GM12878 (cell line): ENCODE data around the gene CAMKK2. TPM values are rescaled to one million over a fixed set of nuclear protein-coding genes. Genes with fewer than 3 reads are reported as not detected.

Experiments
- ATAC-seq: fragments of 200-7000 bp; cut with Tn5 transposase; 3 replicates; pipeline ENCODE4 v1.9.1; 2020; ENCODE audit warnings: mild to moderate bottlenecking, moderate library complexity
- BruUV-seq: library from RNA; stranded (reverse); fragments of 400-500 nt; replicated peaks from 2 replicates; lab custom pipeline; 2021; lab: Mats Ljungman, UMichigan
- CTCF ChIA-PET: fragments of 300-600 bp; sonication (Branson Sonifier 250); formaldehyde crosslinking; extraction: SDS; loops from one replicate; lab custom pipeline; 2021; ENCODE audit warnings: inconsistent platforms; lab: Yijun Ruan, JAX
- POLR2A ChIA-PET: fragments of 350-600 bp; formaldehyde crosslinking; extraction: SDS; loops from one replicate; lab custom pipeline; 2021; ENCODE audit warnings: inconsistent platforms; lab: Charles Lee
- RAD21 ChIA-PET: fragments of 300-600 bp; sonication (Branson Sonifier 250); formaldehyde crosslinking; loops from one replicate; lab custom pipeline; 2023; ENCODE audit warnings: antibody characterized with exemption; ENCODE audit not compliant: unreplicated experiment; lab: Charles Lee
- SMC1A ChIA-PET: fragments of 300-600 bp; sonication (Branson Sonifier 250); formaldehyde crosslinking; loops from one replicate; lab custom pipeline; 2023; ENCODE audit not compliant: unreplicated experiment, uncharacterized antibody; lab: Charles Lee
- DNase-seq: peaks from one replicate; pipeline ENCODE4 v3.0.0-alpha.2; 2011; ENCODE audit warnings: low read depth, low spot score
- FAIRE-seq: peaks from 3 replicates; lab custom pipeline; 2011; peaks lifted over from hg19 to GRCh38; lab: Jason Lieb, UNC
- H2AFZ ChIP-seq: 2 replicates; pipeline ENCODE4 v1.6.0; 2011; ENCODE audit warnings: low read depth, low read length, control low read depth; ENCODE audit not compliant: control insufficient read depth
- H3K27ac ChIP-seq: 2 replicates; pipeline ENCODE4 v1.5.1; 2011; ENCODE audit warnings: control low read depth; ENCODE audit not compliant: control insufficient read depth, insufficient read depth
- H3K27me3 ChIP-seq, 2 experiments: replicated peaks in 1 of 2; 2 replicates each; pipeline versions ENCODE4 v1.6.0 to v1.6.1; 2011; ENCODE audit warnings: low read length in 1 of 2; ENCODE audit not compliant: control insufficient read depth in 2 of 2, insufficient read depth in 2 of 2
- H3K36me3 ChIP-seq, 2 experiments: 2 replicates each; pipeline ENCODE4 v1.5.1; 2011; ENCODE audit warnings: low read length in 1 of 2; ENCODE audit not compliant: control insufficient read depth in 2 of 2, insufficient read depth in 2 of 2
- H3K4me1 ChIP-seq: 2 replicates; pipeline ENCODE4 v1.6.1; 2011; ENCODE audit warnings: mild to moderate bottlenecking, low read length, moderate library complexity, mixed read lengths; ENCODE audit not compliant: control insufficient read depth, insufficient read depth
- H3K4me2 ChIP-seq: 2 replicates; pipeline ENCODE4 v1.6.0; 2011; ENCODE audit warnings: control low read depth; ENCODE audit not compliant: control insufficient read depth, insufficient read depth
- H3K4me3 ChIP-seq: fragments of 200-600 bp; sonication (generic); 2 replicates; pipeline ENCODE4 v1.5.1; 2016
- H3K79me2 ChIP-seq: 2 replicates; pipeline ENCODE4 v1.6.0; 2011; ENCODE audit warnings: low read length; ENCODE audit not compliant: control insufficient read depth, insufficient read depth
- H3K9ac ChIP-seq: 2 replicates; pipeline ENCODE4 v1.8.0; 2011; ENCODE audit warnings: low read length, control low read depth, mixed read lengths; ENCODE audit not compliant: control insufficient read depth, insufficient read depth
- H3K9me3 ChIP-seq: replicated peaks from 3 replicates; pipeline ENCODE4 v1.5.1; 2011; ENCODE audit warnings: mild to moderate bottlenecking, low read length; ENCODE audit not compliant: control insufficient read depth, insufficient read depth
- H4K20me1 ChIP-seq: 2 replicates; pipeline ENCODE4 v1.6.0; 2011; ENCODE audit not compliant: control insufficient read depth, insufficient read depth
- CUX1 ChIP-seq: IDR thresholded peaks from 2 replicates; pipeline ENCODE4 v1.6.1; 2012; ENCODE audit warnings: improper control_type of control experiment, low read depth, low read length; ENCODE audit not compliant: insufficient replicate concordance
- EP300 ChIP-seq, 2 experiments: fragments of 150-350 bp in 1 of 2; IDR thresholded peaks; 2 replicates each; pipeline ENCODE4 v1.6.1; 2011 to 2012; ENCODE audit warnings: low read depth in 2 of 2, low read length in 2 of 2, borderline replicate concordance in 1 of 2, improper control_type of control experiment in 1 of 2, inconsistent platforms in 1 of 2; ENCODE audit not compliant: control insufficient read depth in 1 of 2
- GATAD2B ChIP-seq: fragments of 450-650 bp; conservative IDR thresholded peaks from 2 replicates; pipeline ENCODE4 v1.6.1; 2017; ENCODE audit warnings: low read depth, mild to moderate bottlenecking, moderate library complexity
- MYB ChIP-seq: fragments of 150-350 bp; IDR thresholded peaks from 2 replicates; pipeline ENCODE4 v1.6.1; 2014; ENCODE audit warnings: mild to moderate bottlenecking, low read depth, low read length, borderline replicate concordance
- MYC ChIP-seq: IDR thresholded peaks from 2 replicates; pipeline ENCODE4 v1.6.1; 2011; ENCODE audit warnings: mild to moderate bottlenecking, low read length, moderate library complexity, inconsistent platforms; ENCODE audit not compliant: insufficient read depth, insufficient replicate concordance, insufficient read length, severe bottlenecking
- NFYB ChIP-seq: IDR thresholded peaks from 2 replicates; pipeline ENCODE4 v1.6.1; 2011; ENCODE audit warnings: low read depth, mild to moderate bottlenecking, low read length, improper control_type of control experiment, moderate library complexity; ENCODE audit not compliant: insufficient read depth
- RELA ChIP-seq: fragments of 450-650 bp; IDR thresholded peaks from 2 replicates; pipeline ENCODE4 v1.8.0; 2014; ENCODE audit warnings: borderline replicate concordance; ENCODE audit not compliant: partially characterized antibody
- SRF ChIP-seq, 2 experiments: IDR thresholded peaks; 2 replicates each; pipeline ENCODE4 v1.6.1; 2011; ENCODE audit warnings: low read depth in 2 of 2, low read length in 2 of 2, mild to moderate bottlenecking in 1 of 2, moderate library complexity in 1 of 2
- ZBED1 ChIP-seq: IDR thresholded peaks from 2 replicates; pipeline ENCODE4 v1.6.1; 2016; ENCODE audit warnings: borderline replicate concordance
- ZNF384 ChIP-seq: IDR thresholded peaks from 2 replicates; pipeline ENCODE4 v1.6.1; 2012; ENCODE audit warnings: low read depth, mild to moderate bottlenecking, low read length, improper control_type of control experiment, borderline replicate concordance
- ZSCAN29 ChIP-seq: fragments of 450-650 bp; IDR thresholded peaks from 2 replicates; pipeline ENCODE4 v1.6.1; 2017; ENCODE audit warnings: mild to moderate bottlenecking, moderate library complexity
- WGBS: methylation state at CpG from one replicate; pipeline ENCODE4 v1.1.6; 2016; ENCODE audit warnings: low lambda C conversion rate; ENCODE audit not compliant: insufficient replicate concordance, insufficient coverage; ENCODE audit errors: missing lambda C conversion rate; 5-methylcytosine and 5-hydroxymethylcytosine counted together
- in situ Hi-C: fragments of 300-500 bp; cut with MboI; formaldehyde crosslinking; loops from 9 replicates; pipeline ENCODE4 v1.14.3; 2018; ENCODE audit warnings: mixed read lengths
- intact Hi-C: fragments of 100-400 bp; cut with micrococcal nuclease; formaldehyde crosslinking; loops from one replicate; pipeline ENCODE4 v1.14.2; 2022; ENCODE audit not compliant: unreplicated experiment
- polyA plus RNA-seq, 11 experiments: library from polyadenylated mRNA; depleted of rRNA in 4 of 11; unstranded in 6 of 11; stranded (reverse) in 5 of 11; fragments of >200 nt; fragmentation: Nextera tagmentation in 4 of 11; fragmentation: Illumina TruSeq in 1 of 11; extraction: Ambion mirVana in 4 of 11; extraction: Trizol in 1 of 11; gene quantifications; 1 replicate in 1 of 11; 2 replicates in 10 of 11; pipeline versions ENCODE4 v1.2.1 to v1.2.3, GENCODE V29; 2011 to 2016; ENCODE audit warnings: inconsistent platforms in 2 of 11, missing spikeins in 2 of 11, low read depth in 1 of 11
- total RNA-seq, 4 experiments: library from RNA; depleted of rRNA in 3 of 4; stranded (reverse); fragments of >200 nt in 3 of 4; fragmentation: Illumina TruSeq in 1 of 4; extraction: Trizol in 1 of 4; gene quantifications; 2 replicates each; pipeline versions ENCODE4 v1.2.1 to v1.2.3, GENCODE V29; 2013 to 2021

CAMKK2 gene
- total and polyA plus RNA-seq, 10 of the 15 experiments (the other 5 are each of a cell fraction or from before 2014, with no cell fraction given) = 5.2 to 40.6 (median 26.6) TPM

GRCh38 chr12:121230538-121230907 is 66.0 kb downstream of the CAMKK2 start:
- POLR2A ChIA-PET = no interaction called here

More at GRCh38 chr12:121230538-121230907, 66.0 kb downstream of the CAMKK2 start:
- Histone ChIP-seq H3K36me3 (no peaks in the 10 kb centered on the region; a peak in 3 of 4 replicates), H3K9me3 (no peaks in the 10 kb centered on the region), H3K27me3 (no peaks in the 10 kb centered on the region), H2AFZ (no peak overlapping the region), H3K4me2 (no peak overlapping the region), H3K4me3 (no peak overlapping the region), H3K27ac (no peak overlapping the region)
- RAD21 ChIA-PET = interaction anchor here (1.1 to 1.5 kb wide), 3 partner anchors 70 to 170 kb away, joined by 3 to 5 read pairs (median 4); no protein-coding TSS in a partner anchor
- no peak for ATAC-seq
- 87% methylated on average over 12 of the region's 12 CpGs for WGBS
- TSS peak; percentile 57 for BruUV-seq
- CTCF ChIA-PET = interaction anchor here (0.5 to 3.1 kb wide), 11 partner anchors 9 to 1218 kb away, joined by 3 to 19 read pairs (median 4); partner anchors contain the start of gene P2RX7
- no peak for FAIRE-seq
- in situ Hi-C loops = no loop called here
- TF ChIP-seq ZSCAN29 = no peak
- no peak for TF ChIP-seq MYC
- TF ChIP-seq MYB = no peak
- no peak for TF ChIP-seq SRF (IDR thresholded peaks at IDR 0.05; ENCODE audit: low read depth in 2 of 2, low read length in 2 of 2)
- TF ChIP-seq RELA = no peak
- no peak for TF ChIP-seq CUX1
- TF ChIP-seq ZNF384 = no peak
- no peak for TF ChIP-seq ZBED1
- no peak for TF ChIP-seq GATAD2B
- TF ChIP-seq NFYB = no peak
- no peak for TF ChIP-seq EP300 (IDR thresholded peaks at IDR 0.05; ENCODE audit: borderline replicate concordance in 1 of 2, control insufficient read depth in 1 of 2, low read depth in 2 of 2, low read length in 2 of 2)
- TF ChIP-seq, all 136 proteins: peak for 0
- DNase-seq = no peak
- no peaks in the 10 kb centered on the region for H4K20me1 ChIP-seq
- peaks cover 13% of the 10 kb centered on the region for H3K4me1 ChIP-seq
- H3K79me2 ChIP-seq = no peaks in the 10 kb centered on the region
- H3K9ac ChIP-seq = no peak overlapping the region
- intact Hi-C loops = no loop called here
- SMC1A ChIA-PET = interaction anchor here (0.7 to 1.6 kb wide), 3 partner anchors 9 to 169 kb away, joined by 3 to 5 read pairs (median 4); no protein-coding TSS in a partner anchor
